ENCODE results near the gene ZC3HAV1.
A peak's percentile ranks its signal among the peaks of the same experiment; 100 is the strongest.
"Not testable (repeated sequence)": the region's sequence is repeated elsewhere in the genome, so short reads cannot be mapped to it uniquely, and the experiment has no call there.

Gene ZC3HAV1

DNA sequence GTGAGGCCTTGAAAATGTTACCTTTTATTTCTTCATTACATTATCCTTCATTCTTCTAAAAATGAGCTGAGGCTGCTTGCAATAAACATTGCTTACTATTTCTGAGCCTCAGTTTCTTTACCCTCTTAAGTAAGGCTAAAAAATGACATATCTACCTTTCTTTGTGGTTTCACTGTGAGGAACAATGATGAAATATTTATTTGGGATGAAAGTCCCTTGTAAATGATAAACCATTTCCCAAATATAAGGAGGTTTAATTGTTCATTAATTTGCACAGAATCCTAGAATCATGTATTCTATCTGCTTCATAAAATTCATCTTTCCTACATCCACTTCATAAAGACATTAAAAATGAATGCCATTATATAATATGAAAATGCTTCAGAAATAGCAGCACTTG is 27.9 kb downstream of the ZC3HAV1 start:
- no peak for DNase-seq

DNA sequence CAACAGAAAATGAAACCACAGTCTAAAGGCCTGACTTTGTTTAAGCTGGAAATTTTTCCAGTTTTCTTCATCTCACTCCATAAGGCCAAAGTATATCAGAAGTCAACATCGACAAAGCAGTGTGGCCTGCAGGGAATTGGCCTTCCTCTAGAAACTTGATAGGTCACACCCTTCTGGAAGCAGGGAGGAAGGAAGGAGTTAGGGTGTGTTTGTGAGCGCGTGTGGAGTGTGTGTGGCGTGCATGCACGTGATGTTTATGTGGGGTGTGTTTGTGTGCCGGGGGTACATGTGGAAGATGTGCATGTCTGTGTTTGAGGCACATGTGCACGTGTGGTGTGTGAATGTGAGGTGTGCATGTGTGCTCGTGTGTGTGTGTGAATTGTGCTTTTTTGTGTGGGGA is 28.6 kb downstream of the ZC3HAV1 start:
- DNase-seq: no peak

GRCh38 chr7:139079861-139080260 is 29.7 kb downstream of the ZC3HAV1 start:
- DNase-seq: no peak

GRCh38 chr7:139078911-139079310 is 30.6 kb downstream of the ZC3HAV1 start:
- DNase-seq: no peak

DNA sequence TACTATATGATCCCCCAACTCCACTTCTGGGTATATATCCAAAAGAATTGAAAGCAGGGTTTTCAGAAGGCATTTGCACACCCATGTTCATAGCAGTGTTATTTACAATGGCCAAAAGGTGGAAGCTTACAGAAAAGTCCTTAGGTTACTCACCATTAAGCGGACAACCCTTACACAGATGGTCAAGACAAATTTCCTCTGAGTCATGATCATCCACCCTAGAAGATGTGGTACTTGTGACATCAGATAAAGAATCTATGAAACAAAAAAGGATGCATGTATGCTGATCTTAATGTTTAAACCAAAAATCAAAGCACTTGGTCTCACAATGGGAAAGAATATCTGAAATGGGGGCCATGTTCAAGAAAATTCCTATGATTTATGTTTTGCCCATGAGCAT is 31.1 kb downstream of the ZC3HAV1 start:
- DNase-seq: no peak

DNA sequence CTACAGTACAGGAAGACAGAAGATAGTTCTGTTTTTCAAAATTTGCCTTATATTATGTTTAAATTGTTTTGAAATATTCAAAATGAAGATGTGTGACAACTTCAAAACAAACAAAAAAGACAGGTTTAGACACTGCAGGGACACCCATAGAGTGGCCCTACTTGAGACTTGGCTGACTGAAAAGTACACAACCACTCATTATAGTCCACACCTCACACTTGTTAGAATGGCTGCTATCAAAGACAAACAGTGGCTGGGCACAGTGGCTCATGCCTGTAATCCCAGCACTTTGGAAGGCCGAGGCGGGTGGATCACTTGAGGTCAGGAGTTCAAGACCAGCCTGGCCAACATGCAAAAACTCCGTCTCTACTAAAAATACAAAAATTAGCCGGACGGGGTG is 31.8 kb downstream of the ZC3HAV1 start:
- DNase-seq: not testable (repeated sequence)

DNA sequence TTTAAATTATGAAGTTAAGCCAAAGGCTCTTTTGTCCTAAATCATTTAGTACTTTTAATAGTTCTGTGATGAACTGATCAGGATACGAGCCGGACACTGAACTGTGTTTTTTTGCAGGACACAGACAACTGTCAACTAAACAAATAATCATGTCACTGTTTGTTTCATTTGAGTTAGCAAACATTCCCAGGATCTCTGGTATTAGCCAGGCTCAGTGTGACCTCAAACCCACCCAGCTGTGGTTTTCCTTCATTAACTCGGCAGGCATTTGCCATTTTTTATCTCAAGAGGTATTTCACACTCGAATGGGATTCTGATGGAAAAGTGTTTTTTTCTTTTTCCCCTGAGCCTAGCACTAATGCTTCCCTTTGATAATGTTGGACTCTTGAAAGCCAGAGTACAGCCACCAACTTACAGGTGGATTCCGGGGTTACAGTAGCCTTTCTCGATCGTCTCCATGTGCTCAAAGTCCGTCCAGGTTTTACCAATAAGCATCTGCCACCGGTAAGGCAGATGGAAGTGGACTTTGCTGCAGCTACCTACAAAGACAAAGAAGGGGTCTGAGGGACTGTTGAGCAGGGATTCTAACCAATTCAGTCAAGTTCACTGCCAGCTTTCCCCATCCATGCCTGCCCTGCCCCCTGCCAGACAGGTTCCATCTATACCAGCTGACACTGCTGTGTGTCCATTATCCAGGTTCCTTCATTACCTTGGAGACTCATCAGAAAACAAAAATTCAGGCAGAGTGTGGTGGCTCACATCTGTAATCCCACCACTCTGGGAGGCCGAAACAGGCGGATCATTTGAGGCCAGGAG is 33.4 kb downstream of the ZC3HAV1 start:
- no peak for DNase-seq

- peak; percentile 82 for DNase-seq
Measured at GRCh38 chr7:139075031-139075652, 34.4 kb downstream of the ZC3HAV1 start.

GRCh38 chr7:139072796-139073195 is 36.7 kb downstream of the ZC3HAV1 start:
- no peak for DNase-seq

GRCh38 chr7:139071680-139072079 is 37.8 kb downstream of the ZC3HAV1 start:
- DNase-seq: no peak

DNA sequence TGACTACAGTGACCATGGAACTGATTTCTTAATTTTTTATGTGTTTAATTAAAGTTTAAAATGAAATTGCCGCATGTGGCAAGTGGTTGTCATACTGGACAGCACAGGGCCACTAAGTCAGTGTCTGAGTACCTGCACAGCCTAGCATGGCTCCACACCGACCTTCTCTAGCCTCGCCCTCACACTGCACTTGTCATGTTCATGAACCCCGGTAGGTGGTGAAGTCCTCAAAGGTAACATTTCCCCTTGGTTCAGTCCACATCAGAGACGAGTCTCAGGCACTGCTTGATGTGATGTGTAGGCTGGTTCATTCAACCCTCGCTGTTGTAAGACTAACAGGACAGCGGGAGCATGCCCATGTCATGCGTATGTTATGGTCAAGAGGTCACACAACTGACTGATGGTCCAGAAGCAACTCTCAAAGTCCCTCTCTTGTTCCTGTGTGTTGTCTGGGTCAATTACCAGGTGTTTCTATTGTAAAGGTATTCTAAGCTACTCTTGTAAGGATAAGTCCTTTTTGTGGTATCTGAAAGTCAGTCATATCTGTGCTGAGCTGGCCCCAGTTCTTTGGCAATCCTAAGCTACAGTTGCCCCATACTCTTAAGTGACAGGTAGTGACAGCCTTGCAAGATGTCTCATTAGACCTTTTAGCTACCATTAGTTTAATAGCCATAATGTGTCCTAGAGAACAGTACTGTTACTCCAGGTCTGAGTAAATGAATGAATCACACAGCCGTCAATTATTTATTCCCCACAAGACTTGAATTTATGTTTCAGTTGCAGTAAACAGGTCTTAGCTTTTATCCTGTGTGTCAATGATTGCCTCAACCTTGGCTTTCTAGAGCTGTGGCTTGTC is 40.7 kb downstream of the ZC3HAV1 start:
- DNase-seq: no peak

DNA sequence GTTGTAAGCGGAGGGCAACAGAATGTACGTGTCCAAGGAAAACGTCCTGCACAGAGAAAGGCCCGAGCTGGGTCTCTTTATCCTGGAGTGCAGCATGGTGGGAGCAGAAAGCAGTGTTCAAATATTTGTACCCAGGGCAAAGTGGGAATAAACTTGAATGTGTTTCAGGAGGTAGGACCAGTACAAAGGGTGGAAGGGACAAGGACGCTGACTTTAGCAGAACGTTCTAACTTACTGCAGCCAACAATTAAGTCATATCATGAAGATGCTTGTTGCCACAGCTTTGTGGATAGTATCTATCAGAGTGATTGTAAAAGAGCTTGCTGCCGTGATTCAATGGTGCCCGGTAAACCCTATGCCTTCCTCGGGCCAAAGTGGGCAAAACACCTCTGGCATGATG is 43.2 kb downstream of the ZC3HAV1 start:
- no peak for DNase-seq

DNA sequence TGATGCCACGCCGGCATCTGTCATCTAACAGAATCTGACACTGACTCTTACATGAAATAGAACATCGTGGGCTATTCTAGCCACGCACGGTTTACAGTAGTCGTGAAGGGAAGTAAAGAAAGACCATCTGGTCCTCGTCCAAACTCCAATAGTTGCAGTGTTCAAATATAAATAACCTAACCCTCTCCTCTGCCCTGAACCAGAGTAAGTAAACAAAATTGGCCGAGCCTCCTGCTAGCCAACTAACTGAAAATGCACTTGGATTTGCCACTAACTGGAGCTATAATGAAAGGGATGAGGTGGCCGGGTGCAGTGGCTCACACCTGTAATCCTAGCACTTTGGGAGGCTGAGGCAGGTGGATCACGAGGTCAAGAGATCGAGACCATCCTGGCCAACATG is 44.2 kb downstream of the ZC3HAV1 start:
- DNase-seq: no peak

DNA sequence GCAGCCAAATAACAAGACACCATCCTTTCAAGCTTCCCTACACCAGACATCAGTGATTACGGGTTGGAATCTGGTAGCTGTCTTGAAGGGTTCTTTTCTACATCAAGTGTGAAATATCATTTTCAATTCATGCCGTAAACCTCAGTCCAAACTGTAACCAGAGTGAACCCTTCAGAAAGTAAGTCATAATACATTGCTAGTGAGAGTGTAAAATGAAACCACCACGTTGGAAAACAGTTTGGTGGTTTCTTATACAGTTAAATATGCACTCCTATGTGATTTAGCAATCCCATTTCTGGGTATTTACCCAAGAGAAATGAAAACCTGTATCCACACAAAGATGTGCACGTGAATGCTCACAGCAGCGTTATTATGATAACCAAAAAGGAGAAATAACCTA is 48.1 kb downstream of the ZC3HAV1 start:
- DNase-seq: no peak

DNA sequence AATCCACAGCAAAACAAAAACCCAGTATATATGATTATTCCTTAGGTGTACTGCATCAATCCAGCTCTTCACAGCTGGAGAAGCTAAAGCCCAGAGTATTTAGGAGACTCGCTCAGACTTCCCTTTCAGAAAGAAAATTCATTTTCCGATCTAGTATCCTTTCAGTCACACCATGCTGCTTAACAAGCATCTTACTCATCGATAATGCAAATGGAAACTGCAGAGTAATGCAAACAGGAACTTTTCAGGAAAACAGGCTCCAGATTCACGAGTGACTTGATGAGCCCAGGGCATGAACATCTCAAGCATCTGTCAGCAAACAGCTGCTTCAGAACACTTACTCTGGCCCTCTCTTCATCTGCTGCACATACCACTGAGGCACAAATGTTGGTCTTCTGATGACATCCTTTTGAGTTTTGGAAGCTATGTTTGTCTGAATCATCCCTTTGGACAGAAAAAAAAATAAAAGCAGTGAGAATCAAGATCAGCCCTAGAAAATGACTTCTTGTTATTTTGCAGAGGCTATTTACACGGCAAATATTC is 48.8 kb downstream of the ZC3HAV1 start:
- DNase-seq: no peak

- DNase-seq: no peak
Measured at GRCh38 chr7:139059905-139060304, 49.6 kb downstream of the ZC3HAV1 start.

DNA sequence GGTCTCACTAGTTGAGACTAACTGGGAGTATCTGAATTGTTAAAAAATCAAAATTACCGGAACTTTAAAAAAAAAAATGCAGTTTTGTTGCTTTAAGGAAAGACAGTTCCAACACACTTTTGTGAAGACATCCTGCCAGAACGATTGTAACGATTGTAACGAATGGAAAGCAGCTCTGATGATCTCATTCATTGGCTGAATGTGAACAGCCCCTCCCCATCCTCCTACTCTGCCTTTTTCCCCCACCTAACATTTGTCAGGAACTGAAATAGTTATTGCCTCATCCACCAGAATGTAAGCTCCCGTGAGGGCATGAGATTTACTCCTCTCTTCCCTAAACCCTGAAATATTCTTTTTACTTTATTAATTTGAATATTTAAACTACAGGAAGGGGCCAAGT is 50.6 kb downstream of the ZC3HAV1 start:
- DNase-seq: no peak

- DNase-seq: no peak
Measured at GRCh38 chr7:139055674-139056073, 53.8 kb downstream of the ZC3HAV1 start.

DNA sequence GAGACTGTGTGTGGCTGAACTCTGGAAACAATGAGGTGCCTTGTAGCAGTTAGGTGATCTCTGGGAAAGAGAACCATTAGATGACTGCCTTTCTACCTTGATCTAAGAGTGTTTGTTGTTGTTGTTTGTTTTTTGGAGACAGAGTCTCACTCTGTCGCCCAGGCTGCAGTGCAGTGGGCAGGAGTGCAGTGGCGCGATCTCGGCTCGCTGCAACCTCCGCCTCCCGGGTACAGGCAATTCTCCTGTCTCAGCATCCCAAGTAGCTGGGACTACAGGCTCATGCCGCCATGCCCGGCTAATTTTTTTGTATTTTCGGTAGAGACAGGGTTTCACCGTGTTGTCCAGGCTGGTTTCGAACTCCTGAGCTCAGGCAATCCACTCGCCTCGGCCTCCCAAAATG is 54.9 kb downstream of the ZC3HAV1 start:
- not testable (repeated sequence) for DNase-seq

- no peak for DNase-seq
Measured at GRCh38 chr7:139054101-139054500, 55.4 kb downstream of the ZC3HAV1 start.

DNA sequence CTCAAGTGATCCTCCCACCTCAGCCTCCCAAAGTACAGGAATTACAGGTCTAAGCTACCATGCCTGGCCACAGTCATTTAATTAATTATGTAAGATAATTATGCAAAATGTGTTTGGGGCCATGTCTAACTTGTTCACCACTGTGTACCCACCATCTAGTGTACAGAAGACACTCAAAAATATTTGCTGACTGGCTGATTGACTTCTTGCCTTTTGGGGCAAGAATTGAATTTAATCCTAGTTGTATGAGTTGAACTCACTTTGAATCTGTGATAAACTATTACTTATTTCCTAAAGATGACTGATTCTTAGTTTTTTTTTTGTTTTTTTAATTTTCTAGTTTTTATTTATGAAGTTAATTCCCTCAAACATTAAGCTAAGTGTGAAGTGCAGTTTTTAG is 57.9 kb downstream of the ZC3HAV1 start:
- no peak for DNase-seq

GRCh38 chr7:139049936-139050335 is 59.6 kb downstream of the ZC3HAV1 start:
- DNase-seq: no peak

- no peak for DNase-seq
Measured at GRCh38 chr7:139049111-139049510, 60.4 kb downstream of the ZC3HAV1 start.

All from NCI-H1092 treated with DMSO at 0.1 percent for 48 hours (cell line).